Hepatocyte (in vitro differentiated cells): ENCODE measurements around the gene AKAP13.

Experiments used
- EZH2phosphoT487 ChIP-seq: fragments of 200-600 bp; sonication (generic); IDR thresholded peaks from one replicate; pipeline ENCODE4 v1.6.1; 2018; ENCODE audit warnings: antibody characterized with exemption, mild to moderate bottlenecking, low read depth, moderate library complexity; ENCODE audit not compliant: unreplicated experiment, severe bottlenecking
- TF ChIP-seq, protein P1 (sequence below): fragments of 200-600 bp; sonication (generic); IDR thresholded peaks from 2 replicates; pipeline ENCODE4 v1.5.1; 2016; ENCODE audit warnings: antibody characterized with exemption, mild to moderate bottlenecking; ENCODE audit not compliant: poor library complexity

DNA sequence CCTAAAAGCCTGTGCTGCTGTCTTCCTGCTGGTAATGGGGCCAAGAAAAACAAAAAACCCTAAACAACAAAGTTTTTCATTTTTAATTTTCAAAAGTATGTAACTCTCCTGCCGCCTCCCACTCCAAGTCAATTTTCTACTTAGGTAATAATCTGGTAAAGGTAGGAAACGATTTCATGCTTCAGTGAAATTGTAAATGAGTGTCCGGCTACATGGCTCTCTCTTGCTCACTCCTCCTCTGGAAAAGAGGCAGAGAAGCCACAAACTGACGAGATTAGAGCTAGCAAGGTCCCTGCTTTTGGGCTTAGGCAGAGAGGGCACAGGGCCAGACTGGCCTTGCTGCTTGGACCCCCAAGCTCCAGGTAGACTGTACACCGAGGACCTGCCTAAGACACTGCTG lies 390.9 kb downstream of the AKAP13 start:
- TF ChIP-seq, protein P1, sequence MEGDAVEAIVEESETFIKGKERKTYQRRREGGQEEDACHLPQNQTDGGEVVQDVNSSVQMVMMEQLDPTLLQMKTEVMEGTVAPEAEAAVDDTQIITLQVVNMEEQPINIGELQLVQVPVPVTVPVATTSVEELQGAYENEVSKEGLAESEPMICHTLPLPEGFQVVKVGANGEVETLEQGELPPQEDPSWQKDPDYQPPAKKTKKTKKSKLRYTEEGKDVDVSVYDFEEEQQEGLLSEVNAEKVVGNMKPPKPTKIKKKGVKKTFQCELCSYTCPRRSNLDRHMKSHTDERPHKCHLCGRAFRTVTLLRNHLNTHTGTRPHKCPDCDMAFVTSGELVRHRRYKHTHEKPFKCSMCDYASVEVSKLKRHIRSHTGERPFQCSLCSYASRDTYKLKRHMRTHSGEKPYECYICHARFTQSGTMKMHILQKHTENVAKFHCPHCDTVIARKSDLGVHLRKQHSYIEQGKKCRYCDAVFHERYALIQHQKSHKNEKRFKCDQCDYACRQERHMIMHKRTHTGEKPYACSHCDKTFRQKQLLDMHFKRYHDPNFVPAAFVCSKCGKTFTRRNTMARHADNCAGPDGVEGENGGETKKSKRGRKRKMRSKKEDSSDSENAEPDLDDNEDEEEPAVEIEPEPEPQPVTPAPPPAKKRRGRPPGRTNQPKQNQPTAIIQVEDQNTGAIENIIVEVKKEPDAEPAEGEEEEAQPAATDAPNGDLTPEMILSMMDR: no peak
- no peak for TF ChIP-seq EZH2phosphoT487
